Lower leg skin (tissue), 3 donors: ENCODE measurements around the gene SCAMP5.

Experiments
- POLR2A ChIP-seq, 2 donors: fragments of 450-650 bp; IDR thresholded peaks; one replicate each; pipeline ENCODE4 v1.6.1; 2016 to 2017; ENCODE audit warnings: antibody characterized with exemption in 2 of 2, mild to moderate bottlenecking in 1 of 2, moderate library complexity in 1 of 2
- TF ChIP-seq, protein P1 (sequence below), 3 donors: fragments of 450-650 bp; IDR thresholded peaks; one replicate each; pipeline ENCODE4 v1.5.1; 2016; ENCODE audit warnings: antibody characterized with exemption in 3 of 3, mild to moderate bottlenecking in 3 of 3, moderate library complexity in 2 of 3

GRCh38 chr15:74997543-74997942, 2.2 kb downstream of the SCAMP5 start:
- TF ChIP-seq, protein P1, sequence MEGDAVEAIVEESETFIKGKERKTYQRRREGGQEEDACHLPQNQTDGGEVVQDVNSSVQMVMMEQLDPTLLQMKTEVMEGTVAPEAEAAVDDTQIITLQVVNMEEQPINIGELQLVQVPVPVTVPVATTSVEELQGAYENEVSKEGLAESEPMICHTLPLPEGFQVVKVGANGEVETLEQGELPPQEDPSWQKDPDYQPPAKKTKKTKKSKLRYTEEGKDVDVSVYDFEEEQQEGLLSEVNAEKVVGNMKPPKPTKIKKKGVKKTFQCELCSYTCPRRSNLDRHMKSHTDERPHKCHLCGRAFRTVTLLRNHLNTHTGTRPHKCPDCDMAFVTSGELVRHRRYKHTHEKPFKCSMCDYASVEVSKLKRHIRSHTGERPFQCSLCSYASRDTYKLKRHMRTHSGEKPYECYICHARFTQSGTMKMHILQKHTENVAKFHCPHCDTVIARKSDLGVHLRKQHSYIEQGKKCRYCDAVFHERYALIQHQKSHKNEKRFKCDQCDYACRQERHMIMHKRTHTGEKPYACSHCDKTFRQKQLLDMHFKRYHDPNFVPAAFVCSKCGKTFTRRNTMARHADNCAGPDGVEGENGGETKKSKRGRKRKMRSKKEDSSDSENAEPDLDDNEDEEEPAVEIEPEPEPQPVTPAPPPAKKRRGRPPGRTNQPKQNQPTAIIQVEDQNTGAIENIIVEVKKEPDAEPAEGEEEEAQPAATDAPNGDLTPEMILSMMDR (IDR thresholded peaks at IDR 0.05) = no peak
- no peak for TF ChIP-seq POLR2A (IDR thresholded peaks at IDR 0.05)
